Measurements from ENCODE around the gene BLOC1S3.

BLOC1S3 gene

GRCh38 chr19:45160870-45161737 is 17.5 kb upstream of the BLOC1S3 start, which contains the start of gene NKPD1:
Gene NKPD1 (minus strand): TSS chr19:45160982. CDS start chr19:45160150, 832 bp downstream.
- H3K27me3 ChIP-seq (ENCODE audit: insufficient read depth, low read length) = peaks cover 27% of the 10 kb centered on the region
- H3K9ac ChIP-seq (ENCODE audit: low read length) = no peak within 1 kb of the TSS
- H3K27ac ChIP-seq (ENCODE audit: low read depth, low read length, poor library complexity, severe bottlenecking) = no peak within 1 kb of the TSS
- H3K9me2 ChIP-seq (ENCODE audit: low read depth, low read length) = no peaks in the 10 kb centered on the region
- no peak for TF ChIP-seq EZH2 (IDR thresholded peaks at IDR 0.05; ENCODE audit: borderline replicate concordance, low read length)
- TF ChIP-seq, protein P1, sequence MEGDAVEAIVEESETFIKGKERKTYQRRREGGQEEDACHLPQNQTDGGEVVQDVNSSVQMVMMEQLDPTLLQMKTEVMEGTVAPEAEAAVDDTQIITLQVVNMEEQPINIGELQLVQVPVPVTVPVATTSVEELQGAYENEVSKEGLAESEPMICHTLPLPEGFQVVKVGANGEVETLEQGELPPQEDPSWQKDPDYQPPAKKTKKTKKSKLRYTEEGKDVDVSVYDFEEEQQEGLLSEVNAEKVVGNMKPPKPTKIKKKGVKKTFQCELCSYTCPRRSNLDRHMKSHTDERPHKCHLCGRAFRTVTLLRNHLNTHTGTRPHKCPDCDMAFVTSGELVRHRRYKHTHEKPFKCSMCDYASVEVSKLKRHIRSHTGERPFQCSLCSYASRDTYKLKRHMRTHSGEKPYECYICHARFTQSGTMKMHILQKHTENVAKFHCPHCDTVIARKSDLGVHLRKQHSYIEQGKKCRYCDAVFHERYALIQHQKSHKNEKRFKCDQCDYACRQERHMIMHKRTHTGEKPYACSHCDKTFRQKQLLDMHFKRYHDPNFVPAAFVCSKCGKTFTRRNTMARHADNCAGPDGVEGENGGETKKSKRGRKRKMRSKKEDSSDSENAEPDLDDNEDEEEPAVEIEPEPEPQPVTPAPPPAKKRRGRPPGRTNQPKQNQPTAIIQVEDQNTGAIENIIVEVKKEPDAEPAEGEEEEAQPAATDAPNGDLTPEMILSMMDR (IDR thresholded peaks at IDR 0.05; ENCODE audit: low read length) = no peak
- H4K20me1 ChIP-seq (ENCODE audit: insufficient read depth, low read length) = no peaks in the 10 kb centered on the region
- H3K4me1 ChIP-seq (ENCODE audit: insufficient read depth, low read length, severe bottlenecking) = no peaks in the 10 kb centered on the region
- H3F3A ChIP-seq (ENCODE audit: insufficient read depth, low read length) = no peaks in the 10 kb centered on the region
- no peaks in the 10 kb centered on the region for H3K36me3 ChIP-seq (ENCODE audit: insufficient read depth, low read length)
- no peak within 1 kb of the TSS for H2AFZ ChIP-seq (ENCODE audit: low read length)
- no peak within 1 kb of the TSS for H3K4me3 ChIP-seq (ENCODE audit: low read depth, low read length, poor library complexity, severe bottlenecking)
- no peaks in the 10 kb centered on the region for H3K9me3 ChIP-seq (ENCODE audit: low read length)
- H3K4me2 ChIP-seq (ENCODE audit: low read length) = no peak within 1 kb of the TSS
- H3K79me2 ChIP-seq (ENCODE audit: insufficient read depth, low read length) = no peaks in the 10 kb centered on the region

DNA sequence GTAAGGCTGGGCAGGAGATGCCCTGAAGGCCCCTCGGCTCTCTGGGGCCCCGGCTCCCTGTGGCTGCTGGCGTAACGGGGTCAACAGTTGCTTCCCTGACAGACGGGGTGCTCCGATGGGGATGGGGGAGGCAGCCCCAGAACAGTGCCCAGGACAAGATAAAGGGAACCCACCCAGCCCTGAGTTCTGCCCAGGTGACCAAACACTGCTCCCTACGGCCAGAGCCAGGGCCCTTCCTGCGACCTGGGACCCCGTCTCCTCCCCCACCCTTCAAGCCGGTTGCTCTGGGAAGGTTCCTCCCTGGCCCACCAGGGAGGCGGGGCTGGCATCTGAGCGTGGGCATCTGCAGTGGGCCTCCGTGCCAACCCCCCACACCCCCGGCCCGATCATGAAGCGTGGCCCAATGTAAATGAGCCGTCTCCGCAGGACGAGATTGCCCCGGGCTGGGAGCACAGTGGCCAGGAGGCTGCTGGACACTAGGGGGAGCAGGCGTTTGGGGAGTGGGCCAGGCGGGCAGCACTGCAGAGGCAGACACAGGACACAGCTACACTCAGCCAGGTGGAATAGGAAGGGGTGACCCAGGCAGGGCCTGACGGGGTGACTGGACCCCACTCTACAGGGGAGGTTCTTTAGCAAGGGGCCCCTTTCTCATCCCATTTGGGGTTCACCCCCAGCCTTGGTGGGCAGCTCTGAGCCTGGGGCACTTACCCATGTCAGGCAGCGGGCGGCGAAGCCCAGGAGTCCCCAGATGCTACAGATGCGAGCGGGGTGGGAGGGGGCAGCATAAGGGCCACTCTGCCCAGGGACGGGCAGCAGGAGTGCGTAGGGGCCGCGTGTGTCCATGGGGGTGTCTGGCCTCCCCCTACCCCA is 16.6 kb upstream of the BLOC1S3 start:
- Histone ChIP-seq H3F3A (ENCODE audit: insufficient read depth, low read length) (no peaks in the 10 kb centered on the region), H3K4me2 (ENCODE audit: low read length) (no peak overlapping the region), H3K9ac (ENCODE audit: low read length) (no peak overlapping the region), H2AFZ (ENCODE audit: low read length) (no peak overlapping the region), H3K4me3 (ENCODE audit: low read depth, low read length, poor library complexity, severe bottlenecking) (no peak overlapping the region), H3K4me1 (ENCODE audit: insufficient read depth, low read length, severe bottlenecking) (no peaks in the 10 kb centered on the region), H3K9me3 (ENCODE audit: low read length) (no peaks in the 10 kb centered on the region), H3K27ac (ENCODE audit: low read depth, low read length, poor library complexity, severe bottlenecking) (no peak overlapping the region), H3K27me3 (ENCODE audit: insufficient read depth, low read length) (peaks cover 27% of the 10 kb centered on the region), H3K79me2 (ENCODE audit: insufficient read depth, low read length) (no peaks in the 10 kb centered on the region), H3K9me2 (ENCODE audit: low read depth, low read length) (no peaks in the 10 kb centered on the region), H3K36me3 (ENCODE audit: insufficient read depth, low read length) (no peaks in the 10 kb centered on the region), H4K20me1 (ENCODE audit: insufficient read depth, low read length) (no peaks in the 10 kb centered on the region)
- no peak for TF ChIP-seq EZH2 (IDR thresholded peaks at IDR 0.05; ENCODE audit: borderline replicate concordance, low read length)
- TF ChIP-seq, protein P1 (IDR thresholded peaks at IDR 0.05; ENCODE audit: low read length) = peak; percentile 18; the same call in 1 of the 2 replicates

- H4K20me1 ChIP-seq (ENCODE audit: insufficient read depth, low read length) = no peaks in the 10 kb centered on the region
- no peak overlapping the region for H2AFZ ChIP-seq (ENCODE audit: low read length)
- no peak overlapping the region for H3K9ac ChIP-seq (ENCODE audit: low read length)
- TF ChIP-seq, protein P1 (IDR thresholded peaks at IDR 0.05; ENCODE audit: low read length) = no peak
- TF ChIP-seq EZH2 (IDR thresholded peaks at IDR 0.05; ENCODE audit: borderline replicate concordance, low read length) = no peak
- H3K9me2 ChIP-seq (ENCODE audit: low read depth, low read length) = no peaks in the 10 kb centered on the region
- H3K4me2 ChIP-seq (ENCODE audit: low read length) = no peak overlapping the region
- no peaks in the 10 kb centered on the region for H3K9me3 ChIP-seq (ENCODE audit: low read length)
- H3K27ac ChIP-seq (ENCODE audit: low read depth, low read length, poor library complexity, severe bottlenecking) = no peak overlapping the region
- no peaks in the 10 kb centered on the region for H3K79me2 ChIP-seq (ENCODE audit: insufficient read depth, low read length)
- no peak overlapping the region for H3K4me3 ChIP-seq (ENCODE audit: low read depth, low read length, poor library complexity, severe bottlenecking)
- no peaks in the 10 kb centered on the region for H3F3A ChIP-seq (ENCODE audit: insufficient read depth, low read length)
- H3K27me3 ChIP-seq (ENCODE audit: insufficient read depth, low read length) = peaks cover 27% of the 10 kb centered on the region
- no peaks in the 10 kb centered on the region for H3K36me3 ChIP-seq (ENCODE audit: insufficient read depth, low read length)
- H3K4me1 ChIP-seq (ENCODE audit: insufficient read depth, low read length, severe bottlenecking) = no peaks in the 10 kb centered on the region
Observed at GRCh38 chr19:45162608-45163143, 15.9 kb upstream of the BLOC1S3 start.

Data from OCI-LY1 (cell line).